Omental fat pad (tissue), 4 donors: ENCODE data around the gene BOLA2B. TPM values are rescaled to one million over a fixed set of nuclear protein-coding genes. Genes with fewer than 3 reads are reported as not detected.

Experiments
- ATAC-seq: fragments of 150-250 bp; one replicate; pipeline ENCODE4 v1.9.1; 2016; ENCODE audit warnings: mild to moderate bottlenecking, moderate library complexity; ENCODE audit not compliant: low FRiP score
- DNase-seq: peaks from one replicate; pipeline ENCODE4 v3.0.0-alpha.2; 2019; ENCODE audit warnings: low spot score
- small RNA-seq: library from RNA; depleted of rRNA; stranded (forward); fragments of <200 nt; gene quantifications from one replicate; pipeline ENCODE3, GENCODE V24; 2016
- total RNA-seq, 4 donors: library from RNA; depleted of rRNA; stranded (reverse); fragments of >200 nt; gene quantifications; one replicate each; pipeline ENCODE4 v1.1.0, GENCODE V29; 2016
- TF ChIP-seq, protein P1 (sequence below), 3 donors: fragments of 450-650 bp; IDR thresholded peaks; one replicate each; pipeline ENCODE4 v1.5.1; 2016 to 2017; ENCODE audit warnings: antibody characterized with exemption in 3 of 3, mild to moderate bottlenecking in 3 of 3, moderate library complexity in 2 of 3

Gene BOLA2B
- total RNA-seq, 4 donors from 2014 or later: 152 to 366 (median 206) TPM

DNA sequence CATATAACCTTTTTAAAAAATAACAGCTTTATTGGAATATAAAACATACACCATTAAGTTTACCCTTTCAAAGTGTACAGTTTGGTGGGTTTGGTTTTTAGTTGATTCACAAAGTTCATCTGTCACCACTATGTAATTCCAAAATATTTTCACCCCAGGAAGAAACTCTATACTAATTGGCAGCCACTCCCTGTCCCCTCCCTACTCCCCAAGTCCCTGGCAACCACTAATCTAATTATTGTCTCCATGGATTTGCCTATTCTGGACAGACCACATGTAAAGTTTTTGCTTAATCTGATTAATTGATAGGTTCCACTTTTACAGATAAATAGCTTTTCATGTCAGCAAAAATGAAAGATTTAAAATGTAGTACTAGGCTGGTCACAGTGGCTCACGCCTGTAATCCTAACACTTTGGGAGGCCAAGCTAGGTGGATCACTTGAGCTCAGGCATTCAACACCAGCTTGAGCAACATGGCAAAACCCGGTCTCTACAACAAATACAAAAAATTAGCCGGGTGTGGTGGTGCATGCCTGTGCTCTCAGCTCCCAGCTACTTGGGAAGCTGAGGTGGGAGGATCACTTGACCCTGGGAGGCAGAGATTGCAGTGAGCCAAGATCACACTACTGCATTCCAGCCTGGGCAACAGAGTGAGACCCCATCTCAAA is 45.5 kb downstream of the BOLA2B start:
- TF ChIP-seq, protein P1, sequence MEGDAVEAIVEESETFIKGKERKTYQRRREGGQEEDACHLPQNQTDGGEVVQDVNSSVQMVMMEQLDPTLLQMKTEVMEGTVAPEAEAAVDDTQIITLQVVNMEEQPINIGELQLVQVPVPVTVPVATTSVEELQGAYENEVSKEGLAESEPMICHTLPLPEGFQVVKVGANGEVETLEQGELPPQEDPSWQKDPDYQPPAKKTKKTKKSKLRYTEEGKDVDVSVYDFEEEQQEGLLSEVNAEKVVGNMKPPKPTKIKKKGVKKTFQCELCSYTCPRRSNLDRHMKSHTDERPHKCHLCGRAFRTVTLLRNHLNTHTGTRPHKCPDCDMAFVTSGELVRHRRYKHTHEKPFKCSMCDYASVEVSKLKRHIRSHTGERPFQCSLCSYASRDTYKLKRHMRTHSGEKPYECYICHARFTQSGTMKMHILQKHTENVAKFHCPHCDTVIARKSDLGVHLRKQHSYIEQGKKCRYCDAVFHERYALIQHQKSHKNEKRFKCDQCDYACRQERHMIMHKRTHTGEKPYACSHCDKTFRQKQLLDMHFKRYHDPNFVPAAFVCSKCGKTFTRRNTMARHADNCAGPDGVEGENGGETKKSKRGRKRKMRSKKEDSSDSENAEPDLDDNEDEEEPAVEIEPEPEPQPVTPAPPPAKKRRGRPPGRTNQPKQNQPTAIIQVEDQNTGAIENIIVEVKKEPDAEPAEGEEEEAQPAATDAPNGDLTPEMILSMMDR (IDR thresholded peaks at IDR 0.05): no peak
- ATAC-seq: no peak
- no peak for DNase-seq

DNA sequence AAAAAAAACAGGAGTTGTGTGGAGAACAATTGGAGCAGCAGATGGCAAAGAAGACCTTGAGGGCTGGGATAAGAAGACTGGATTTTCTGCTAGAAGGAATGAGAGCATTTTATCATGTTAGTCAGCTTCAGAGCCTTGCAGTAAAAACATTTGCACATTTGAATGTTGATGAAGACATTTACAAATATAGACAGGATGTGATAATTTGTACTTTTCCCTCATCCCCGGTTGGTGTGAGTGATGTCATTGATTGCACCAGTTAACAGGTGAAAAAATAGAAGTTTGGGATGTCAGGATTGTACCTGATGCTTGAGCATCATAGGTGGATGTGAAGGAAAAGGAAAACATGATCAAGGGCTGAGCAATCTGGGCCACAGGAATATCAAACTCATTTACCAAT is 47.8 kb downstream of the BOLA2B start:
- DNase-seq (no peak), ATAC-seq (no peak)
- TF ChIP-seq, protein P1 (IDR thresholded peaks at IDR 0.05): no peak

DNA sequence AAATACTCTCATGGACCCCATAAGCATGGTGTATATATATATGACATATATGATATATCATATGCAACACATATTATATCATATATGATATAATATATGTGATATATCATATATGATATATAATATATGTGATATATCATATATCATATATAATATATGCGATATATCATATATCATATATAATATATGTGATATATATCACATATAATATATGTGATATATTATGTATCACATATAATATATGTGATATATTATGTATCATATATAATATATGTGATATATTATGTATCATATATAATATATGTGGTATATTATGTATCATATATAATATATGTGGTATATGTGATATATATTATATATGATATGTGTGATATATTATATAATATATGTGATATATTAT is 48.5 kb downstream of the BOLA2B start:
- TF ChIP-seq, protein P1 (IDR thresholded peaks at IDR 0.05): no peak
- ATAC-seq (no peak), DNase-seq (no peak)

DNA sequence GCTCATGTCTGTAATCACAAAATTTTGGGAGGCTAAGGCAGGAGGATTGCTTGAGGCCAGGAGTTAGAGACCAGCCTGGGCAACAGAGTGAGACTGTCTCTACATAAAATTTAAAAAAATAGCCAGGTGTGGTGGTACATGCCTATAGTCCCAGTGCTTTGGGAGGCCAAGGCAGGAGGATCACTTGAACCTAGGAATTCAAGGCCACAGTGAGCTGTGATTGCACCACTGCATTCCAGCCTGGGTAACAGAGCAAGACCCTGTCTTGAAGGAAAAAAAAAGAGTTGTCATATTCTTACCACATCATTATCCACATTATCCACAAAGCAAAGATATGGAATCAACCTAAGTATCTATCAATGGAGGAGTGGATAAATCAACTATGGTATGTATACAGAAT is 49.4 kb downstream of the BOLA2B start:
- ATAC-seq (no peak), DNase-seq (no peak)
- TF ChIP-seq, protein P1 (IDR thresholded peaks at IDR 0.05): no peak

DNA sequence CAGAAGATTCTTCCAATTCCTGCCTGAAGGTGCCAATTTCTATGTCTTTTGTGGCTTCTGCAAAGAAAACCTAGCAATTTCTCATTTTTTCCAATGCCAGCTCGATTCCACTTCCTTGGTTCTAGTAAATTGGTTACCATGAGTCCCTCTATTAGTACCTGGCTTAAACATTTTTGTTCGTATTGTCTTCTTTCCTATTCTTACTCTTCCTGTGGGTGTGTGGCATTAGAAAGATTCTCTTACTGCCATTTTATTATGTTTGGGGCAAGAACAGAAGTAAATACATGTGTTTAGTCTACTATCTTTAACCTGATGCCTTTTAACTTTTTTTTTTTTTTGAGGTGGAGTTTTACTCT is 50.1 kb downstream of the BOLA2B start:
- TF ChIP-seq, protein P1 (IDR thresholded peaks at IDR 0.05): no peak
- no peak for ATAC-seq
- DNase-seq: no peak

Small RNA genes within 50 kb of the gene (small RNA-seq; reads per million reads assigned to genes)
- gene AC106782.4: not detected

Other genes with a start within 250 kb of the BOLA2B start
- 100 to 1,000 TPM in 3 of 4 donors, 10 to 100 TPM in 1; 78.4 to 135 (median 110) TPM for gene TMEM219, start 231.6 kb downstream of the BOLA2B start, total RNA-seq
- gene TAOK2, start 219.8 kb downstream of the BOLA2B start, total RNA-seq: 10 to 100 TPM; 25.1 to 90.0 (median 43.2) TPM
- gene HIRIP3, start 198.0 kb downstream of the BOLA2B start, total RNA-seq: 10 to 100 TPM in 1 of 4 donors, 1 to 10 TPM in 3; 5.6 to 22.2 (median 9.8) TPM
- gene INO80E, start 197.4 kb downstream of the BOLA2B start, total RNA-seq: 100 to 1,000 TPM in 1 of 4 donors, 10 to 100 TPM in 3; 22.8 to 113 (median 31.1) TPM
- gene DOC2A, start 182.6 kb downstream of the BOLA2B start, total RNA-seq: 1 to 10 TPM in 2 of 4 donors, under 1 TPM in 1, not detected in 1; 0.95 to 2.3 (median 1.2) TPM
- gene C16orf92, start 170.5 kb downstream of the BOLA2B start, total RNA-seq: not detected
- not detected for gene TLCD3B, start 162.4 kb downstream of the BOLA2B start, total RNA-seq
- 100 to 1,000 TPM; 468 to 864 (median 772) TPM for gene ALDOA, start 127.9 kb downstream of the BOLA2B start, total RNA-seq
- gene PPP4C, start 117.7 kb downstream of the BOLA2B start, total RNA-seq: 10 to 100 TPM; 49.8 to 59.1 (median 56.3) TPM
- gene TBX6, start 101.7 kb downstream of the BOLA2B start, total RNA-seq: under 1 TPM in 2 of 4 donors, not detected in 2; 0.36 to 0.56 TPM
- gene YPEL3, start 97.5 kb downstream of the BOLA2B start, total RNA-seq: 10 to 100 TPM; 33.0 to 93.7 (median 74.9) TPM
- gene GDPD3, start 80.1 kb downstream of the BOLA2B start, total RNA-seq: 1 to 10 TPM; 1.6 to 6.3 (median 2.8) TPM
- 100 to 1,000 TPM in 1 of 4 donors, 10 to 100 TPM in 3; 58.1 to 149 (median 87.0) TPM for gene MAPK3, start 70.4 kb downstream of the BOLA2B start, total RNA-seq
- 100 to 1,000 TPM in 1 of 4 donors, 10 to 100 TPM in 3; 31.6 to 109 (median 50.0) TPM for gene CORO1A, start 10.1 kb downstream of the BOLA2B start, total RNA-seq
- 10 to 100 TPM; 21.7 to 52.7 (median 44.2) TPM for gene SLX1A, start 209 bp upstream of the BOLA2B start, total RNA-seq
- 10 to 100 TPM; 14.0 to 32.3 (median 18.3) TPM for gene SULT1A3, start 5.6 kb upstream of the BOLA2B start, total RNA-seq
- 10 to 100 TPM in 1 of 4 donors, 1 to 10 TPM in 3; 2.8 to 14.7 (median 5.9) TPM for gene NPIPB13, start 54.8 kb upstream of the BOLA2B start, total RNA-seq
- gene CD2BP2, start 161.6 kb upstream of the BOLA2B start, total RNA-seq: 10 to 100 TPM; 27.3 to 39.9 (median 35.4) TPM
- gene TBC1D10B, start 176.8 kb upstream of the BOLA2B start, total RNA-seq: 10 to 100 TPM; 19.0 to 28.6 (median 26.7) TPM
- not detected for gene MYL11, start 181.1 kb upstream of the BOLA2B start, total RNA-seq
- 1 to 10 TPM in 3 of 4 donors, under 1 TPM in 1; 0.93 to 2.6 (median 2.4) TPM for gene SEPTIN1, start 188.9 kb upstream of the BOLA2B start, total RNA-seq
- gene ZNF48, start 201.8 kb upstream of the BOLA2B start, total RNA-seq: 1 to 10 TPM; 3.4 to 5.4 (median 4.9) TPM
- gene ZNF771, start 213.9 kb upstream of the BOLA2B start, total RNA-seq: 10 to 100 TPM in 2 of 4 donors, 1 to 10 TPM in 2; 8.3 to 13.6 (median 9.9) TPM
- gene DCTPP1, start 236.4 kb upstream of the BOLA2B start, total RNA-seq: 10 to 100 TPM in 3 of 4 donors, 1 to 10 TPM in 1; 9.8 to 24.0 (median 14.8) TPM